A549 (cell line): ENCODE measurements around the gene ABLIM3.

ENCODE experiments used
- BHLHE40 ChIP-seq: IDR thresholded peaks from 2 replicates; pipeline ENCODE4 v1.6.1; 2012; ENCODE audit warnings: low read depth, low read length, inconsistent platforms
- CTCF ChIP-seq: fragments of >200 bp; sonication (Bioruptor Twin); formaldehyde crosslinking; IDR thresholded peaks from 3 replicates; pipeline ENCODE4 v1.5.1; 2016
- ELK1 ChIP-seq: fragments of 150-350 bp; IDR thresholded peaks from 2 replicates; pipeline ENCODE4 v1.6.1; 2014; ENCODE audit warnings: low read depth, mild to moderate bottlenecking, low read length
- EP300 ChIP-seq, 2 experiments: fragments of >200 bp; sonication (Bioruptor Twin); formaldehyde crosslinking; IDR thresholded peaks; 2 replicates in 1 of 2; 3 replicates in 1 of 2; pipeline ENCODE4 v1.6.1; 2016 to 2017
- KDM1A ChIP-seq: fragments of 200-600 bp; sonication (generic); IDR thresholded peaks from 2 replicates; pipeline ENCODE4 v1.6.1; 2016; ENCODE audit warnings: low read depth, mild to moderate bottlenecking
- KDM5A ChIP-seq: fragments of 200-600 bp; sonication (generic); IDR thresholded peaks from 2 replicates; pipeline ENCODE4 v1.6.1; 2016; ENCODE audit warnings: antibody characterized with exemption, mild to moderate bottlenecking
- RAD21 ChIP-seq, 2 experiments: fragments of >200 bp in 1 of 2; sonication (Bioruptor Twin) in 1 of 2; formaldehyde crosslinking in 1 of 2; IDR thresholded peaks in 1 of 2; conservative IDR thresholded peaks in 1 of 2; 2 replicates in 1 of 2; 3 replicates in 1 of 2; pipeline ENCODE4 v1.6.1; 2012 to 2018; ENCODE audit warnings: inconsistent platforms in 1 of 2
- USF2 ChIP-seq: fragments of 450-650 bp; IDR thresholded peaks from 2 replicates; pipeline ENCODE4 v1.6.1; 2014; ENCODE audit warnings: antibody characterized with exemption

- TF ChIP-seq CTCF: no peak
- no peak for TF ChIP-seq USF2
- no peak for TF ChIP-seq ELK1
- TF ChIP-seq BHLHE40: no peak
- TF ChIP-seq KDM5A: no peak
- no peak for TF ChIP-seq KDM1A
- no peak for TF ChIP-seq RAD21 (conservative IDR thresholded peaks at IDR 0.05 in 1 of 2, IDR thresholded peaks at IDR 0.05 in 1 of 2)
- TF ChIP-seq EP300 (IDR thresholded peaks at IDR 0.05): no peak
Measured at GRCh38 chr5:149094996-149095395, 46.3 kb upstream of the ABLIM3 start.
